NCI-H1694 (cell line): ENCODE results near the gene SMARCC1.
"Not testable (repeated sequence)": the region's sequence is repeated elsewhere in the genome, so short reads cannot be mapped to it uniquely, and the experiment has no call there.

ENCODE experiments used
- DNase-seq: peaks from one replicate; lab custom pipeline; 2025; lab: John Stamatoyannopoulos, UW

The SMARCC1 gene

DNA sequence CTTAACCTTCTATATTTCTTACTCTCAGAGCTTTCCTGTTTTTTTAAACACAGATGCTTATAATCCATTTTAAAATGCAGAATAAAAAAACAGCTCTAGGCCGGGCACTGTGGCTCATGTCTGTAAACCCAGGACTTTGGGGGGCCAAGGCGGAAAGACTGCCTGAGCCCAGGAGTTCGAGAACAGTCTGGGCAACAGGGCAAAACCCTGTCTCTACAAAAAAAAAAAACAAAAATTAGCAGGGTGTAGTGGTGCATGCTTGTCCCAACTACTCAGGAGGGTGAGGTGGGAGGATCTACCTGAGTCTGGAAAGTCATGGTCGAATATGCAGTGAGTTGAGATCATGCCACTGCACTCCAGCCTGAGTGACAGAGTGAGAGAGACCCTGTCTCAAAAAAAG, 15.5 kb downstream of the SMARCC1 start:
- DNase-seq = no peak

DNA sequence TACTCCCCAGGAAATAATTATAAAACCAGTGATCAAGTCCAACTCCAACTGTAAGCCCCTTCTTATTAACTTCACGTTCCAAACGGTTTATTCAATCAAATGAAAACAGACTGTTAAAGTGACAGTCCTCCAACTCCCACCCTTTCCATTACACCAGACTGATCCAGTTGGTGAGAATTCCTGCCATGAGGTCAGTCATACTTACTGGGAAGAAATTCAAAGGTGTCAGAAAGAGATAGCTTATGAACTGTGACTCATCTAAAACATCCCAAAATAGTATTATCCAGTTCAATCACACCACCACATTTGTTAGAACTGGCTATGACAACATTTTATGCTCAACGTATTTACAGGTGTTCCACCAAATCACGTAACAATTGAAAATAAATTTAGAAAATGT, 19.5 kb downstream of the SMARCC1 start:
- DNase-seq = no peak

DNA sequence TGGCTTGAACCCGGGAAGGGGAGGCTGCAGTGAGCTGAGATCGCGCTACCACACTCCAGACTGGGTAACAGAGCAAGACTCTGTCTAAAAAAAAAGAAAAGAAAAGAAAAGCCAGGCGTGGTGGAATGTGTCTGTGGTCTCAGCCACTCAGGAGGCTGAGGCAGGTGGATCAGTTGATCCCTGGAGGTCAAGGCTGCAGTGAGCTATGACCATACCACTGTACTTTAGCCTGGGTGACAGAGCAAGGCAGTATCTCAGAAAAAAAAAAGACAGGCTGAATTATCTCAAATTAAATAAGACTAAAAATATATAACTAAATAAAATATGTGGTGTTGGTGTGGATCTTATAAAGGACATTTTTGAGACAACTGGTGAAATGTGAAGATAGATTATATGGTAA, 20.6 kb downstream of the SMARCC1 start:
- DNase-seq = no peak

DNA sequence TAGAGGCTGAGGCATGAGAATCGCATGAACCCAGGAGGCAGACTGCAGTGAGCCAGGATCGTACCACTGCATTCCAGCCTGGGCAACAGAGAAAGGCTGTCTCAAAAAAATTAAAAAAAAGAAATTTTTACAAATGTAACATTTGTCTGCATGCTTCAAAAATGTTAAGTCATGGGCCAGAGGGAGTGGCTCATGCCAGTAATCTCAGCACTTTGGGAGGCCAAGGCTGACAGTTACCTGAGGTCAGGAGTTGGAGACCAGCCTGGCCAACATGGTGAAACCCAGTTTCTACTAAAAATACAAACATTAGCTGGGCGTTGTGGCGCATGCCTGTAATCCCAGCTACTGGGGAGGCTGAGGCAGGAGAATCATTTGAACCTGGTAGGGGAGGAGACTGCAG, 21.5 kb downstream of the SMARCC1 start:
- not testable (repeated sequence) for DNase-seq

DNA sequence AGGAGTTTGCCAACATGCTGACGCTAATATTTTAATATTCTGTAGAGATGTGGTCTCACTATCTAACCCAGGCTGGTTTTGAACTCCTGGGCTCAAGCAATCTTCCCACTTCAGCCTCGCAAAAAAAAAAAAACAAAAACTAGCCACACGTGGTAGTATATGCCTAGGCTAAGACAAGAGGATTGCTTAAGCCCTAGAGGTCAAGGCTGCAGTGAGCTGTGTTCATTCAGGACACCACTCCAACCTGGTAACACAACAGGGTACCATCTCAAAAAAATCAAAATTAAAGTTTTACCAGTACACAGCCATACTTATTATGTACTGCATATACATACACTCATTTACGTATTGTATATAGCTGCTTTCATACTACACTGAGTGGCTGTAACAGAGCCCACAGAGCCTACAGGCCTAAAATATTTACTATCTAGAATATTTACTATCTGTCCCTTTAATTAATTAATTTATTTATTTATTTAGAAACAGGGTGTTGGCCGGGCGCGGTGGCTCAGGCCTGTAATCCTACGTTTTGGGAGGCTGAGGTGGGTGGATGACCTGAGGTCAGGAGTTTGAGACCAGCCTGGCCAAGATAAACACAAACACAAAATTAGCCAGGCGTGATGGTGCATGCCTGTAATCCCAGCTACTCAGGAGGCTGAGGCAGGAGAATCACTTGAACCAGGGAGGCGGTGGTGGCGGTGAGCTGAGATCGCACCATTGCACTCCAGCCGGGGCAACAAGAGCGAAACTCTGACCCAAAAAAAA, 23.2 kb downstream of the SMARCC1 start:
- DNase-seq = no peak

DNA sequence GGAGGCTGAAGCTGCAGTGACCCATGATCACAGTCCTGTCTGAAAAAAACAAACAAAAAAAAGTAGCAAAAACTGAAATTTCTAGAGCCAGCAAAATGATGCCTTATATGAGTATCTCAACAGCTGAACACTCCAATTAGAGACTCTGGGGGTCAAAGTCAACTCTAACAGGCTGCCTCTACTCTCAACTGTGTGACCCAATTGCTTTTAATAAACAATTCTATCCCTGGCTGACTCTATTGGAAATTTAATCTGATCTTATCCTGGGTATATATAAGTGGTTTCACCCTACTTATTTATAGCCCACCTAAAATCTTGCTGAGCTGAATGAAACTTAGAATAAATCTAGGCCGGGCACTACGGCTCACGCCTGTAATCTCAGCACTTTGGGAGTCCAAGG, 29.0 kb downstream of the SMARCC1 start:
- DNase-seq = no peak

DNA sequence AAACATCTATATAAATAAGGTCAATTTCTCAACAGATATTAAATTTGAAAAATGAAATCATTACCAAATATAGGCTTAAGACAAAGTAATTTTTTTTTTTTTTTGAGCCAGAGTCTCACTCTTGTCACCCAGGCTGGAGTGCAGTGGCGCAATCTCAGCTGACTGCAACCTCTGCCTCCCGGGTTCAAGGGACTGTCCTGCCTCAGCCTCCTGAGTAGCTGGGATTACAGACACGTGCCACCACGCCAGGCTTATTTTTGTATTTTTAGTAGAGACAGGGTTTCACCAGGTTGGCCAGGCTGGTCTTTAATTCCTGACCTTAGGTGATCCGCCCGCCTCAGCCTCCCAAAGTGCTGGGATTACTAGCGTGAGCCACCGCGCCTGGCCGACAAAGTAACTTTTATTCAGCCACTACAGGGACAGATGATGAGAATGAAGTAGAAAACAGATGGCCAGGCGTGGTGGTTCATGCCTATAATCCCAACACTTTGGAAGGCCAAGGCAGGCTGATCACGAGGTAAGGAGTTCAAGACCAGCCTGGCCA, 30.8 kb downstream of the SMARCC1 start:
- not testable (repeated sequence) for DNase-seq

DNA sequence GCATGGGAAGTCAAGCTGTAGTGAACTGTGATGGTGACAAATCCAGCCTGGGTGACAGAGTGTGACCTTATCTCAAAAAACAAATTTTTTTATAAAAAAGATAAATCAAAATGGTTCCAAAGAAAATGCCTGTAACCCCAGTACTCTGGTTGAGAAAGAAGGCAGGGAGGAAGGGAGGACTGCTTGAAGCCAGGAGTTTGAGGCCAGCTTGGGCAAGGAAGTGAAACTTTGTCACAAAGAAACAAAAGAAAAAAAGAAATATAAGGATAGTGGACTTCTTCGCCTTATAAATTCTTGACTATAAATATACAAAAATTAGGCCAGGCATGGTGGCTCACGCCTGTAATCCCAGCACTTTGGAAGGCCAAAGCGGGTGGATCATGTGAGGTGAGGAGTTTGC, 34.1 kb downstream of the SMARCC1 start:
- DNase-seq = no peak

DNA sequence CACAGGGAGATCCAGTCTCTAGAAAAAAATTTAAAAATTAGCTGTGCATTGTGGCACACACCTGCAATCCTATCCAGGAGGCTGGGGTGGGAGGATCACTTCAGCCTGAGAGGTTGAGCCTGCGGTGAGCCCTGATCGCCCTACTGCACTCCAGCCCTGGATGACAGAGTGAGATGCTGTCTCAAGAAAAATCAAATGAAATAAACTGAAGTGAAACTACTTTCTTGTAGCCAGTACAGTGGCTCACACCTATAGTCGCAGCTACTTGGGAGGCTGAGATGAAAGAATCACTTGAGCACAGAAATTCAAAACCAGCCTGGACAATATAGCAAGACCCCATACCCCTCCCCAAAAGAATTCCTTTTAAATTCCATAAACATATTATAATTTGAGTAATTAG, 35.4 kb downstream of the SMARCC1 start:
- no peak for DNase-seq

DNA sequence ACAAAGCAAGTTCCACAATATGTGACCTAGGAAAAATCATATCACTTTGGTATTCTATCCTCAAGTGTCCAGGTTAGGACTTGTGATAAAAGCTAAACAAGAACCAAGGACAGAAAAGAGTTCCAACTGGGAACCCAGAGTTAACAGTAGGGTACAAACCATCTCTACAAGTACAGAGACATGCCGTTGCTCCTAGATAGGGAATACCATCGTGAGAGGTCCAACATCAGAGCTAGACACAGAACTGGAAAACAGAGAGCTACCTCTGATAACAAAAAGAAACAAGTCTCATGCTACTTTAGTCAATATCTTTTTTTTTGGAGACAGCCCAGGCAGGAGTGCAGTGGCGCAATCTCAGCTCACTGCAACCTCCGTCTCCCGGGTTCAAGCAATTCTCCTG, 37.8 kb downstream of the SMARCC1 start:
- no peak for DNase-seq

DNA sequence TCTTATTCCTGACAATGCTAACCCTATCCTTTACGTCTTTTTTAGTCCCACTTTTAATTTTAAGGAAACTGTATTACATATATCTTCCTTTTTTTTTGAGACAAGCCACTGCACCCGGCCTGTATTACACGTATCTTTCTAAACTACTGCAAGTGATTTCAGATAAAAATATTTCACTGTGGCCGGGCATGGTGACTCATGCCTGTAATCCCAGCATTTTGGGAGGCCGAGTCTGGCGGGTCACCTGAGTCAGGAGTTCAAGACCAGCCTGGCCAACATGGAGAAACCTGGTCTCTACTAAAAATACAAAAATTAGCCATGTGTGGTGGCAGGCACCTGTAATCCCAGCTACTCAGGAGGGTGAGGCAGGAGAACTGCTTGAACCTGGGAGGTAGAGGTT, 38.3 kb downstream of the SMARCC1 start:
- not testable (repeated sequence) for DNase-seq

DNA sequence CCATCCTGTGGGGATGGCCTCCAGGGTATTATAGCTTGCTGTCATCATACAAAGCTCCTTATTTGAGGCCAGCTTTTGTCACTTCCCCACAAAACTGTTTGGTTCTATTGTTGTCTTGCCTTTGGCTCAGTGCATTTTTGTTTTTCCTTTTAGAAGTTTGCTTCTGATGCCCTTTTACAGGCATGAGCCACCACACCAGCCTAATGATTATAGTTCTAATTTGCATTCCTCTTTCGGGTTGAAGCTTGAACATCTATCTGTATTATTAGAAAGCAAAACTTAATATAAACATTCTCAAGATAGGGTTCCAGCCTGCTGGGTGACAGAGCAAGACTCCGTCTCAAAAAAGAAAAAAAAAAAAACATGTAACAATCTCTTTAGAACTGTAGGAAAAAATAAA, 39.8 kb downstream of the SMARCC1 start:
- DNase-seq = no peak

DNA sequence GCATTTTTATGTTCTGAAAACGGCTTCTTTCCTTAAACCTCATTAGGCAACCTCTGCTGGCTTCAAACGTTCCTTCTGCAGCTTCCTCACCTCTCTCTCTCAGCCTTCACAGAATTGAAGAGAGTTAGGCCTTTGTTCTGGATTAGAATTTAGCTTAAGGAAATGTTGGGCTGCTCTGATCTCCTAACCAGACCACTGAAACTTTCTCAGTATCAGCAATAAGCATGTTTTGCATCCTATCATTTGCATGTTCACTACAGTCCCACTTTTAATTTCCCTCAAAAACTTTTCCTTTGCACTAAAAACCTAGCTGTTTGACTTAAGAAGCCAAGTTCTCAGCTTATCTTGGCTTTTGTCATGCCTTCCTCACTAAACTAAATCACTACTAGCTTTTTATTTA, 49.5 kb downstream of the SMARCC1 start:
- no peak for DNase-seq

DNA sequence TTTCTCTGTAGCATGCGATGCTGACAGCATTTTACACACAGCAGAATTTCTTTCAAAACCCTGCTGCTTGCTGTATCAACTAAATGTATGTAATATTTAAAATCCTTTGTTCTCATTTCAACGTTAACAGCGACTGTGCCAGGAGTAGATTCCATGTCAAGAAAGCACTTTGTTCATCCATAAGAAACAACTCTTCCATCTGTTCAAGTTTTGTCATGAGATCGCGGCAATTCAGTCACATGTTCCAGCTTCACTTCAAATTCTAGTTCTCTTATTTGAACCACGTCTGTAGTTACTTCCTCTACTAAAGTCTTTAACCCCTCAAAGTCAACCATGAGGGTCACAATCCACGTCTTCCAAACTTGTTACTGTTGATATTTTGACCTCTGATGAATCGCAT, 50.6 kb downstream of the SMARCC1 start:
- no peak for DNase-seq

DNA sequence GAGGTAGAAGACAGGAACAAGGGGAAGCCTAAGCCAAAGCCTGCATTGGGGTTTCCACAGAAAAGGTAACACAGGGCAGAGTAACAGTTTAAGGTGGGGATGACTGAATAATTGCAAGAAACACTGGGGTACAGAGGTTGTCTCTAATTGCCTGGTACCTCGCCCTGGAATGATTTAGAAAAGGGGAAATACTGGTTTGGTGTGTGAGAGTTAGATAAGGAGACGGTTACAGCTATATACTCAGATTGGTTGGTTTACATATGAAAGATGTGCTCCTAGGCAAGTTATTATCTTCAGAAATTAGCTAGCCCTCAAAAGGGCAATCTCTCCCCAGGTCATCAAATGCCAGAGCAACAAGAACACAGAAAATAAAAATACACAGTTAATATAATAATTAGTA, 58.8 kb downstream of the SMARCC1 start:
- DNase-seq = no peak

DNA sequence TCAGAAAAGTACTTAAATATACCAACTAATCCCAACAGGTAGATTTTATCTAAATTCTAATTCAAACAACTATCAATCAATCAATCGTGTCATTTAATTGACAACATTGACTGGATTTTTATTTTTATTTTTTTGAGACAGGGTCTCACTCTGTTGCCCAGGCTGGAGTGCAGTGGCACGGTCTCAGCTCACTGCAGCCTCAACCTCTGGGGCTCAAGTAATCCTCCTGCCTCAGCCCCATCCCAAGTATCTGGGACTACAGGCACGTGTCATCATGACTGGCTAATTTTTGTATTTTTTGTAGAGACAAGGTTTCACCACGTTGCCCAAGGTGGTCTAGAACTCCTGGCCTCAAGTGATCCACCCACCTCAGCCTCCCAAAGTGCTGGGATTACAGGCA, 64.2 kb downstream of the SMARCC1 start:
- not testable (repeated sequence) for DNase-seq

DNA sequence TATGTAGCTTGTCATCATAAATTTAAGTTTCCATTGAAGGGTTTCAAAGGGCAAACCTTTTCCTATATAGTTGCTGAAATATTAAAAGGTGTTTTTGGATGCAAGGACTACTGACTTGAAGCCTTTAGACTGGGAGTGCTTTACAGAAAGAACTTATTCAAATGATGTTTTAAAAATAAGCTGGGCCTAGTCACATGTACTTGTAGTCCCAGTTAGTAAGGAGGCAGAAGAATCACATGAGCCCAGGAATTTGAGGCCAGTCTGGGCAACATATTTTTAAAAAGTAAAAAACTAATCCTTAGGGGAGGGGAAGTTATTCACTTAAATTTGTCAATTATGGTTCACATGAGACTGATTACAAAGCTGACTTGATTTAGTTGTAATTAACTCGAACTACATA, 65.0 kb downstream of the SMARCC1 start:
- DNase-seq = no peak

DNA sequence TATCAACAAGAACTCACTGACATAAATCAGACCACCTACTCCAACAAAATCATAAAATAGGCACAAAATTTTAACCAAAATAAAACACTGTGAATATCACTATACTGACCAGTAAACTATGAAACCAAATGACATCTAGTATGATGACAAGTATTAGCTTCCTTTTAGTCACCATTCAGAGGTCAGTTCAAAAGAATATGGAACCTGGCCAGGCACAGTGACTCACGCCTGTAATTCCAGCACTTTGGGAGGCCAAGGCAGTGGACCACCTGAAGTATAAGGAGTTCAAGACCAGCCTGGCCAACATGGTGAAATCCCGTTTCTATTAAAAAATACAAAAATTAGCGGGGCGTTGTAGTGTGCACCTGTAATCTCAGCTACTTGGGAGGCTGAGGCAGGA, 65.8 kb downstream of the SMARCC1 start:
- DNase-seq = no peak

DNA sequence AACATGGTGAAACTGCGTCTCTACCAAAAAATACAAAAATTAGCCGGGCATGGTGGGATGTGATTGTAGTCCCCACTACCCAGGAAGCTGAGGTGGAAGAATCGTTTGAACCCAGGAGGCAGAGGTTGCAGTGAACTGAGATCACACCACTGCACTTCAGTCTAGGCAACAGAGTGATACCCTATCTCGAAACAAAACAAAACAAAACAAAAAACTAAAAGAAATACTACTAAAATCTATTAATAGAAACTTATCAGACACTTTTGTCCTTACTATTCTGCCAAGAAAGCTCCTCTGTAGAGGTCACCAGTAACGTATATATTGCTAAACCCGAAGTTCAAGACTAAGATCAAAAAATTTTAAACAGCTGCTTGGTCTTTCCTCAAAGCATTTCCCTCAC, 67.1 kb downstream of the SMARCC1 start:
- DNase-seq = no peak

DNA sequence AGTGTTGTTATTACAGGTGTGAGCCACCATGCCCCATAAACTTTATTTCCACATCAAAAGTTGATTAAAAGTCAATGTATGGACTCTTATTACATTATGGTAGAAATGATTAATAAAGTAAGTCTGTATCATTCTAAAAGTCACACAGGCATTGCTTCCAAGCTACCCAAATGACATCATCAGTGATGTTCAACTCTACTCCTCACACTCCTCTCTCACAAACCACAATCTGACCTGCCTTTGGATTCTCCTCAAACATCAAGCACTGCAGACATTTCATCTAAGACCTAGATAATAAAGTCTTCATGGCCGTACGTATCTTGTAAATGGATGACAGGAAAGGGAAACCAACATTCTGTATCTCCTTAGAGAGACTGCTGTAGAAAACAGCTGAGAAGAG, 68.0 kb downstream of the SMARCC1 start:
- DNase-seq = no peak

DNA sequence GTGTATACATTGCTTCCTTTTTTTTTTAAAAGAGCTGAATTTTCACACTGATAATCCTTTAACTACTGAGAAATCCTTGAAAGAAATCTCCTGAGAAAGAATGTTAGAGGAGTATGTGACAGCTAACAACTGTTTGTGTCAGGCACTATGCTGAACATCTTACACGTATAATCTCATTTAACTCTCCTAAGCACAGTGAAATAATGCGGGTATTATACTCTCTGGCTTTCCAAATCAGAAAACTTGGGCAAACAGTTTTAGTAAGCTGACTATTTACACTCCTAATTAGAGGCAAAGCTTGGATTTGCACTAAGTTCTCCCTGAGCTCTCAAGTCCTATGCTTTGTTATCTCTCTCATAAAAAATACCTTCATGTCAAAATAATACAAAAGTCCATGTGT, 69.3 kb downstream of the SMARCC1 start:
- no peak for DNase-seq

DNA sequence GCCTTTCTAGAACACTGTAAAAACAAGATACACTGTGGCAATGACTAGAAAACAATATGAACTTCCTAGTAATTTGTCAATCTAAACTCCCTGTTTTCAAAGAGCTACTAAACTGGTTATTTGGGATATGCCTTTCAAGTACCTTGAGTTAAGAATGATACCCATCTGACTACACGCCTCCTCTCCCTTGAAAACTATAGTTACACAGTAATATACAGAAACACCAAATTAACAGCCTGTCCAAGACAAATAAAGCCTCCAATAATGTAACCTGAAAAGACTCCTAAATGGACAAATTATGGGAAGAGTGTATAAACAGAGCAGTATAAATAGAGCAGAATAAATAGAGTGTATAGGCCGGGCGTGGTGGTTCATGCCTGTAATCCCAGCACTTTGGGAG, 70.1 kb downstream of the SMARCC1 start:
- no peak for DNase-seq

DNA sequence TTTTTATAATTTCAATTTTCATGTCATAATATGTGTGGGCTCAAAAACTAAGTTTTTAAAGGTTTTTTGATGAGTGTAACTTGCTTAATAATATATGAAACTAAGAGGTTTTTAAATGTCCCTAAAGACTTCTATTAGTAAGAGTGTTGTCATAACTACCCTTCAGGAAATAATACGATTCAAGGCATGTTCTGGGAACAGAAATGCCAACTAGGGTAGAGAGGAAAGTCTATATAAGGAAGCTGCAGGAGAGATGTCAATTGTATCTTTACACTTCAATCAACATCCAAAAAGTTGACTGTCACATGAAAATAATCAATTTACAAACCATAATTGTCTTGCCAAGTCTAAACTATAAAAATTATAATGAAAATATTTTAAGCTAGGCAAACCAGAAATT, 76.3 kb downstream of the SMARCC1 start:
- no peak for DNase-seq

DNA sequence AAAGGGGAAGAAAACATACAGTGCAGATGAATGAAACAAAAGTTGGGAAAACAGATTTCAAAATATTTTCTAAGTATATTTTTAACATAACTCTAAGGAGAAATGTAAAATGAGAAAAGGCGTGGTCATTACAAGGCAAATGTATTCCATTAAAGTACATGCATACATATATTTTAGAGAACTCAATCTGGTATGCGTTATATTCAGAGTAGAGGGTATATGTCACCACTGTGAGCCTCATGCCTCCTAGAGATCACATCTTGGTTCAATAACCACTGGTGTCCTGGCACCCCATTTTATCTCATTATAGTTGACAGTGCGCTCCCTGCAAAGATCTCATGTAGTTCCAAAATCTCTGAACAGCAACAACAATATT, 77.5 kb downstream of the SMARCC1 start:
- no peak for DNase-seq
